GM12801 (cell line): ENCODE results near the gene LGALS9B.
"Not testable (repeated sequence)": the region's sequence is repeated elsewhere in the genome, so short reads cannot be mapped to it uniquely, and the experiment has no call there.

Source experiments
- TF ChIP-seq, protein P1 (sequence below): IDR thresholded peaks from one replicate; pipeline ENCODE4 v1.5.1; 2011; ENCODE audit warnings: control low read depth; ENCODE audit not compliant: insufficient read length; ENCODE audit errors: extremely low read depth

Gene LGALS9B

DNA sequence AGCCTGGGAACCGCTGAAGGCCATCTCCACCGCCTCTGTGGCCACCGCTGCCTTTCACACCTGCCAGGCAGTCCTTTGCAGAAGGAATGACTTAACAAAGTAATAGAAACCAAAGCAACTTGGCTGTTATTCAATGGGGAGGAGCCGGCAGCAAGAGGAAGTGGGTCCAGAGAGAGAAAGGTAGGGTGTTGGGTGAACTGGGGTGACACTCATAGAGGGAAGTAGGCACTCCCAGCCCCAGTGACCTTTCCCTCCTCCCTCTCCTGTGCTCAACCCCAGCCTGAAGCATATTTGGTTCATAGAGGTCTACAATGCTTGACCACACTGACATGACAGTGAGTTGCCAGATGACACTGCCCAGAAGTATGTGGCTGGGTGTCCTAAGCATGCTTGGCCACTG is at the start of gene LGALS9B:
Gene LGALS9B (minus strand): TSS at position 93 of the 400 bp plus-strand sequence. CDS start 69 bp downstream, at position 24.
- TF ChIP-seq, protein P1, sequence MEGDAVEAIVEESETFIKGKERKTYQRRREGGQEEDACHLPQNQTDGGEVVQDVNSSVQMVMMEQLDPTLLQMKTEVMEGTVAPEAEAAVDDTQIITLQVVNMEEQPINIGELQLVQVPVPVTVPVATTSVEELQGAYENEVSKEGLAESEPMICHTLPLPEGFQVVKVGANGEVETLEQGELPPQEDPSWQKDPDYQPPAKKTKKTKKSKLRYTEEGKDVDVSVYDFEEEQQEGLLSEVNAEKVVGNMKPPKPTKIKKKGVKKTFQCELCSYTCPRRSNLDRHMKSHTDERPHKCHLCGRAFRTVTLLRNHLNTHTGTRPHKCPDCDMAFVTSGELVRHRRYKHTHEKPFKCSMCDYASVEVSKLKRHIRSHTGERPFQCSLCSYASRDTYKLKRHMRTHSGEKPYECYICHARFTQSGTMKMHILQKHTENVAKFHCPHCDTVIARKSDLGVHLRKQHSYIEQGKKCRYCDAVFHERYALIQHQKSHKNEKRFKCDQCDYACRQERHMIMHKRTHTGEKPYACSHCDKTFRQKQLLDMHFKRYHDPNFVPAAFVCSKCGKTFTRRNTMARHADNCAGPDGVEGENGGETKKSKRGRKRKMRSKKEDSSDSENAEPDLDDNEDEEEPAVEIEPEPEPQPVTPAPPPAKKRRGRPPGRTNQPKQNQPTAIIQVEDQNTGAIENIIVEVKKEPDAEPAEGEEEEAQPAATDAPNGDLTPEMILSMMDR = not testable (repeated sequence)
